ENCODE measurements around the gene PLA2G2D. TPM values are rescaled to one million over a fixed set of nuclear protein-coding genes. Genes with fewer than 3 reads are reported as not detected.

PLA2G2D gene
- polyA plus RNA-seq, 3 donors: 0.08 TPM; not detected in 1

DNA sequence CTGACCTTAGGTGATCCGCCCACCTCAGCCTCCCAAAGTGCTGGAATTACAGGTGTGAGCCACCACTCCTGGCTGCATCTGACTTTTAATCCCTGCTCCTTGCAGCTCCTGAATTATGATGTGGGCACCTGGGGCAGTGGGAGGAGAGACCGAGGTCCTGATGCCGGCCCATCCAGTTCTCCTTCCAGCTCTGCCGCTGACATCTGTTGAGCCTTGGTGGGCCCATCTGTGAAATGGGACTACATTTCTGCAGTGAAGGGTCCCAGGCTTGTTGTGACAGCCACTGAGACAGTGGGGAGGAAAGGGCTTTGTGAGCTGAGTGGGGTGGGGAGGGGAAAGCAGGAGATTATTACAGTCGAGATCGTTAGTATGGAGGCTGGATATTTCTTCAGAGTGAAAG is 31.6 kb upstream of the PLA2G2D start:
- Histone ChIP-seq H3K27ac (ENCODE audit: low read depth in 1 of 2, low read length in 2 of 2) (no peak overlapping the region), H3K4me1 (ENCODE audit: control insufficient read depth in 1 of 2, insufficient read depth in 2 of 2, low read length in 2 of 2) (peaks cover 30 to 33% of the 10 kb centered on the region in 2 donors), H3K4me2 (replicated peaks; ENCODE audit: extremely low read depth, low read length, poor library complexity, severe bottlenecking) (no peak overlapping the region), H3K36me3 (replicated peaks in 1 of 2; ENCODE audit: control insufficient read depth in 1 of 2, insufficient read depth in 2 of 2, low read length in 2 of 2) (no peaks in the 10 kb centered on the region), H3K4me3 (replicated peaks in 1 of 3; ENCODE audit: low read depth in 2 of 3, low read length in 3 of 3) (no peak overlapping the region), H3K9me3 (replicated peaks in 1 of 2; ENCODE audit: control insufficient read depth in 1 of 2, insufficient read depth in 1 of 2, low read length in 2 of 2) (peaks cover under 1 to 1% of the 10 kb centered on the region in 2 donors), H3K79me2 (ENCODE audit: insufficient read depth, low read length) (no peaks in the 10 kb centered on the region), H2AFZ (ENCODE audit: insufficient read depth, low read depth, low read length, poor library complexity, severe bottlenecking) (no peak overlapping the region), H3K27me3 (ENCODE audit: control insufficient read depth in 2 of 2, insufficient read depth in 2 of 2, low read length in 2 of 2) (peaks cover 0 to 5% of the 10 kb centered on the region in 2 donors), H3K9ac (ENCODE audit: insufficient read depth, low read length, poor library complexity, severe bottlenecking) (no peak overlapping the region), H4K20me1 (ENCODE audit: insufficient read depth, low read length) (no peaks in the 10 kb centered on the region)
- H3K27me3 Mint-ChIP-seq (ENCODE audit: low read depth in 3 of 3): peaks cover 7 to 22% (median 8%) of the 10 kb centered on the region in 3 donors
- peaks cover 28% of the 10 kb centered on the region for H3K4me1 Mint-ChIP-seq
- no peaks in the 10 kb centered on the region for H3K36me3 Mint-ChIP-seq
- H3K9me3 Mint-ChIP-seq: peaks cover 0 to 7% (median 3%) of the 10 kb centered on the region in 7 donors
- TF ChIP-seq, protein P1, sequence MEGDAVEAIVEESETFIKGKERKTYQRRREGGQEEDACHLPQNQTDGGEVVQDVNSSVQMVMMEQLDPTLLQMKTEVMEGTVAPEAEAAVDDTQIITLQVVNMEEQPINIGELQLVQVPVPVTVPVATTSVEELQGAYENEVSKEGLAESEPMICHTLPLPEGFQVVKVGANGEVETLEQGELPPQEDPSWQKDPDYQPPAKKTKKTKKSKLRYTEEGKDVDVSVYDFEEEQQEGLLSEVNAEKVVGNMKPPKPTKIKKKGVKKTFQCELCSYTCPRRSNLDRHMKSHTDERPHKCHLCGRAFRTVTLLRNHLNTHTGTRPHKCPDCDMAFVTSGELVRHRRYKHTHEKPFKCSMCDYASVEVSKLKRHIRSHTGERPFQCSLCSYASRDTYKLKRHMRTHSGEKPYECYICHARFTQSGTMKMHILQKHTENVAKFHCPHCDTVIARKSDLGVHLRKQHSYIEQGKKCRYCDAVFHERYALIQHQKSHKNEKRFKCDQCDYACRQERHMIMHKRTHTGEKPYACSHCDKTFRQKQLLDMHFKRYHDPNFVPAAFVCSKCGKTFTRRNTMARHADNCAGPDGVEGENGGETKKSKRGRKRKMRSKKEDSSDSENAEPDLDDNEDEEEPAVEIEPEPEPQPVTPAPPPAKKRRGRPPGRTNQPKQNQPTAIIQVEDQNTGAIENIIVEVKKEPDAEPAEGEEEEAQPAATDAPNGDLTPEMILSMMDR (IDR thresholded peaks at IDR 0.05): no peak
- DNase-seq: no peak
- 89% methylated on average over 6 of the region's 6 CpGs for WGBS (ENCODE audit: insufficient coverage)
- no peak overlapping the region for H3K4me3 Mint-ChIP-seq
- no peak overlapping the region for H3K27ac Mint-ChIP-seq
- intact Hi-C loops (cut with micrococcal nuclease): loop anchor here in 1 of 2 donors (5.0 kb wide), 2 partner anchors 49 to 234 kb away; no protein-coding TSS in a partner anchor

DNA sequence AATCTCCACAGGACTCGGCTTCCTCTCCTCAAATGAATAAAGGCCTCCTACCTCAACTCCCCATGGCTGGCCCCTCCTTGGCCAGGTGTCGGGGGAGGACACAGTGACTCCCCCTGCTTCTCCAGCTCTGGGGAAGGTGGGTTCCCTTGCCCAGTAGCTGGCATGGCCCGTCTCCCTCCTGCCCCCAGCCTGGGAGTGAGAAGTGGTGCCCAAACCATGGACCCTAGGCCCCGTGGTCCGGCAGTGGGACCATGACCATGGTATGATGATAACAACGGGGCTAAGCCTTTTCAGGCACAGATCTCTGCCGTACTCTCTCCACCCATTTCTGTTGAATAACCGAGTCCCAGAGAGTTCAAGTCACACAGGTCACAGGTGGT is 31.0 kb upstream of the PLA2G2D start:
- no peak overlapping the region for H3K27ac Mint-ChIP-seq
- intact Hi-C loops (cut with micrococcal nuclease): loop anchor here in 1 of 2 donors (5.0 kb wide), 2 partner anchors 48 to 233 kb away; no protein-coding TSS in a partner anchor
- H3K4me1 ChIP-seq (ENCODE audit: control insufficient read depth in 1 of 2, insufficient read depth in 2 of 2, low read length in 2 of 2): peaks cover 30 to 33% of the 10 kb centered on the region in 2 donors

More for the DNA sequence above, 31.0 kb upstream of the PLA2G2D start:
- Histone ChIP-seq H3K27me3 (ENCODE audit: control insufficient read depth in 2 of 2, insufficient read depth in 2 of 2, low read length in 2 of 2) (peaks cover 0 to 5% of the 10 kb centered on the region in 2 donors), H3K4me3 (replicated peaks in 1 of 3; ENCODE audit: low read depth in 2 of 3, low read length in 3 of 3) (no peak overlapping the region), H3K27ac (ENCODE audit: low read depth in 1 of 2, low read length in 2 of 2) (no peak overlapping the region), H2AFZ (ENCODE audit: insufficient read depth, low read depth, low read length, poor library complexity, severe bottlenecking) (no peak overlapping the region), H3K36me3 (replicated peaks in 1 of 2; ENCODE audit: control insufficient read depth in 1 of 2, insufficient read depth in 2 of 2, low read length in 2 of 2) (no peaks in the 10 kb centered on the region), H3K9ac (ENCODE audit: insufficient read depth, low read length, poor library complexity, severe bottlenecking) (no peak overlapping the region), H3K79me2 (ENCODE audit: insufficient read depth, low read length) (no peaks in the 10 kb centered on the region), H3K9me3 (replicated peaks in 1 of 2; ENCODE audit: control insufficient read depth in 1 of 2, insufficient read depth in 1 of 2, low read length in 2 of 2) (no peaks in the 10 kb centered on the region), H4K20me1 (ENCODE audit: insufficient read depth, low read length) (no peaks in the 10 kb centered on the region), H3K4me2 (replicated peaks; ENCODE audit: extremely low read depth, low read length, poor library complexity, severe bottlenecking) (no peak overlapping the region)
- TF ChIP-seq, protein P1 (IDR thresholded peaks at IDR 0.05): no peak
- no peak for DNase-seq
- Mint-ChIP-seq H3K9me3 (peaks cover 0 to 3% (median 2%) of the 10 kb centered on the region in 7 donors), H3K4me1 (peaks cover 28% of the 10 kb centered on the region), H3K36me3 (no peaks in the 10 kb centered on the region), H3K27me3 (ENCODE audit: low read depth in 3 of 3) (peaks cover 7 to 22% (median 8%) of the 10 kb centered on the region in 3 donors), H3K4me3 (no peak overlapping the region)
- WGBS (ENCODE audit: insufficient coverage): 91% methylated on average over 6 of the region's 8 CpGs

Data from CD14-positive monocyte (primary cell).